ENCODE results near the gene STAC3.

Gene STAC3

DNA sequence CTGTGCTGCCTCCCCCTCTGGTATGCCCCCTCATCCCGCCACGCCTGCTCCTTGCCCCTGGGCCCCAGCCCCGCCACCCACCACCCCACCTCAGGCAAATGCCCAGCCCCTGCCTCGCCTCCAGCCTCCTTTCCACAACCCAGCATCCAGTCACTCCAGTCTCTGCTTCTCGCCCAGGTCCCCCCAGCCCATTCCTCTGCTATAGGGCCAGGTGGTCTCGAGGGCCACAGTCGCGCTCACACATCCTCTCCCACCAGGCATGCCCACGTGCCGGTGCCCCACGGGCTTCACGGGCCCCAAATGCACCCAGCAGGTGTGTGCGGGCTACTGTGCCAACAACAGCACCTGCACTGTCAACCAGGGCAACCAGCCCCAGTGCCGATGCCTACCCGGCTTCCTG, 40.5 kb downstream of the STAC3 start:
- no peak for DNase-seq

- no peak for DNase-seq
Observed at GRCh38 chr12:57209916-57210315, 41.1 kb downstream of the STAC3 start.

- DNase-seq: no peak
Observed at GRCh38 chr12:57208631-57209282, 42.2 kb downstream of the STAC3 start.

- no peak for DNase-seq
Observed at GRCh38 chr12:57207731-57208630, 43.0 kb downstream of the STAC3 start.

DNA sequence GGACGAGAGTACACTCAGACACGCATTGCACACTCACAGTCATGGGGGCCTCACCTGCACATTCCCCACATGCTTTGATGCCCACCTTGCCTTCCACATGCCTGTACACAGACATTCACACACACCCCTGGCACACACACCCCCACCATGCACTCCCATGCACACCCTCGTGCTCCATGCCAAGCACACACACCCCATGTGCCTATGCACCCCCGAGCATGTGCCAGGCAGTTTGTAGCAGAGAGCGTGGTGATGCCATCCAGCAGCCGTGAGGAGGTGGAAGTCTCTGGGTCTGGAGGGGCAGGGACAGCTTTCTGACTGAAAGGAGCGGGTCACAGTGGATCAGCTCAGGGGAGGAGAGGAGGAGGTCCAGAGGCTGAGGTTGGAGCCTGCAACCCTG, 45.1 kb downstream of the STAC3 start:
- DNase-seq: no peak

- no peak for DNase-seq
Observed at GRCh38 chr12:57205186-57205585, 45.8 kb downstream of the STAC3 start.

GRCh38 chr12:57204454-57204853, 46.5 kb downstream of the STAC3 start:
- DNase-seq: no peak

DNA sequence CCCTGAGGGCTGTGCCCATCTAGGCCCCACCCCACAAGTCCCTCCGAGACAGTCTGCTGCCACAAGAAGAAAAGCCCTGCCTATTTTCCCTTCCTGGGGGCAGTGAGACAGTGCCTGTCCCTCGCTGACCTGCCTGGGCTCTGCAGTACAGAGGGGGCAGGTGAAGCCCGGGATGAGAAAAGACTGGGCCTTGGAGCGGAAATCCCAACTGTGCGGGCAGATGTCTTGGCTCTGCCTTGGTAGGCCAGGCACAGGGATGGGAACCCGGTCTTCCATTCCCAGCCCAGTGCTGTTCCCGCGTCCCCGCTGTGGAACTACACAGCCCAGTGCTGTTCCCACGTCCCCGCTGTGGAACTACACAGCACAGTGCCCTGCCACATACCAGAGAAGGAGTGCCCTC, 47.2 kb downstream of the STAC3 start:
- no peak for DNase-seq

DNA sequence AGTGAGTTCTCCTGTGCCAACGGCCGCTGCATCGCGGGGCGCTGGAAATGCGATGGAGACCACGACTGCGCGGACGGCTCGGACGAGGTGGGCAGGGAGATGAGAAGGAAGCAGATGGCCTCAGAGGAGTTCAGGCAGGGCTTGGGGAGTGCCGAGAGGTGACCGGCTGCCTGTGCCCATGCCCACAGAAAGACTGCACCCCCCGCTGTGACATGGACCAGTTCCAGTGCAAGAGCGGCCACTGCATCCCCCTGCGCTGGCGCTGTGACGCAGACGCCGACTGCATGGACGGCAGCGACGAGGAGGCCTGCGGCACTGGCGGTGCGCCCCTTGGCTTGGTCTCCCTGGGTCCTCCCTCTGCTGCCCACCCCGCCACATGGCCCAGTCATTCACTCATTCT, 47.8 kb downstream of the STAC3 start:
- DNase-seq: no peak

- DNase-seq: no peak
Observed at GRCh38 chr12:57202321-57202720, 48.7 kb downstream of the STAC3 start.

DNA sequence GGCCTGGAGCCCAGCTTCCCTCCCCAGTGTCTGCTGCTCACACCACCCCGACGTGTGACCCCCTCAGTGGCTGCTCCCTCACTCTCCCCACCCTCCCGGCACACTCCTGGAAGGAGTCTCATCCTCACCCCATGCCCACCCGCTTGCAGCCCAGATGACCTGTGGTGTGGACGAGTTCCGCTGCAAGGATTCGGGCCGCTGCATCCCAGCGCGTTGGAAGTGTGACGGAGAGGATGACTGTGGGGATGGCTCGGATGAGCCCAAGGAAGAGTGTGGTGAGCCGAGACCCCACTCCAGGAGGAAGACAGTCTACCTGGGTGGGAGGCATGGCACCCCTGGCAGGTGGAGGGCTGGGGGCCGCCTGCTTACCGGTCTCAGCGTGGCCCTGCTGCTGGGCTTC, 49.4 kb downstream of the STAC3 start:
- no peak for DNase-seq

DNA sequence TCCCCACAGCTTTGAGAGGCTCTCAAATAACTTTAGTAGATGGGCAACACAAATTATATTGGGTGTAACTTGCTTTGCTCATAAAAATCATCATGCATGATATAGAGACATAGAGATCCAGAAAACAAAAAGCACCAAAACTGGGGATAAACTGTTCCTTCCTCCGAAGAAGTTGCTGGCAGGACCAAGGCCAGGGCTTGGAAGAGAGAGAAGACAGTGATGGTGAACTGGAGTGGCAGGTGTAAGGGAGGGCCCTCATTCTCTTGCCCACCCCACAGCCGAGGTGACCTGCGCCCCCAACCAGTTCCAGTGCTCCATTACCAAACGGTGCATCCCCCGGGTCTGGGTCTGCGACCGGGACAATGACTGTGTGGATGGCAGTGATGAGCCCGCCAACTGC, 49.8 kb downstream of the STAC3 start:
- no peak for DNase-seq

GRCh38 chr12:57200497-57200896, 50.5 kb downstream of the STAC3 start:
- DNase-seq: no peak

GRCh38 chr12:57199191-57199590, 51.8 kb downstream of the STAC3 start:
- DNase-seq: no peak

DNA sequence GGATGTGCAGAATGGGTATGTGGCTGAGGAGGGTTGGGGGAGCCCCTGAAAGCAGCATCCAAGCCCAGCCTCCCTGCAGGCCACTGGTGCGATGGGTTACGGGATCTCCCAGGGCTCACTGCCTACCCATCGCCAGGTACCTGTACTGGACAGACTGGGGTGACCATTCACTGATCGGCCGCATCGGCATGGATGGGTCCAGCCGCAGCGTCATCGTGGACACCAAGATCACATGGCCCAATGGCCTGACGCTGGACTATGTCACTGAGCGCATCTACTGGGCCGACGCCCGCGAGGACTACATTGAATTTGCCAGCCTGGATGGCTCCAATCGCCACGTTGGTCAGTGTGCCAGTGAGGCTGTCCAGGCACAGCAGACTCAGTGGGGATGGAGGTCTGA, 52.7 kb downstream of the STAC3 start:
- DNase-seq: no peak

GRCh38 chr12:57196956-57197355, 54.0 kb downstream of the STAC3 start:
- no peak for DNase-seq

- no peak for DNase-seq
Observed at GRCh38 chr12:57196439-57196838, 54.5 kb downstream of the STAC3 start.

- DNase-seq: no peak
Observed at GRCh38 chr12:57195611-57196371, 55.2 kb downstream of the STAC3 start.

- DNase-seq: no peak
Observed at GRCh38 chr12:57195186-57195585, 55.8 kb downstream of the STAC3 start.

DNA sequence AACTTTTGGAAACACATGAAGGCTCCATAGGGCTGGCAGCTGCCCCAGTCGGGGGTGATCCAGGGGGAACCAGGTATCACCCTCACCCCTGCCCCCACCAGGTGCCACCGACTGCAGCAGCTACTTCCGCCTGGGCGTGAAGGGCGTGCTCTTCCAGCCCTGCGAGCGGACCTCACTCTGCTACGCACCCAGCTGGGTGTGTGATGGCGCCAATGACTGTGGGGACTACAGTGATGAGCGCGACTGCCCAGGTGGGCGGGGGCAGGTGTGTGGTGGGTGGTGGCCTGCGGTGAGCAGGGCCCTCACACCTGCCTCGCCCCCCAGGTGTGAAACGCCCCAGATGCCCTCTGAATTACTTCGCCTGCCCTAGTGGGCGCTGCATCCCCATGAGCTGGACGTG, 56.7 kb downstream of the STAC3 start:
- no peak for DNase-seq

DNA sequence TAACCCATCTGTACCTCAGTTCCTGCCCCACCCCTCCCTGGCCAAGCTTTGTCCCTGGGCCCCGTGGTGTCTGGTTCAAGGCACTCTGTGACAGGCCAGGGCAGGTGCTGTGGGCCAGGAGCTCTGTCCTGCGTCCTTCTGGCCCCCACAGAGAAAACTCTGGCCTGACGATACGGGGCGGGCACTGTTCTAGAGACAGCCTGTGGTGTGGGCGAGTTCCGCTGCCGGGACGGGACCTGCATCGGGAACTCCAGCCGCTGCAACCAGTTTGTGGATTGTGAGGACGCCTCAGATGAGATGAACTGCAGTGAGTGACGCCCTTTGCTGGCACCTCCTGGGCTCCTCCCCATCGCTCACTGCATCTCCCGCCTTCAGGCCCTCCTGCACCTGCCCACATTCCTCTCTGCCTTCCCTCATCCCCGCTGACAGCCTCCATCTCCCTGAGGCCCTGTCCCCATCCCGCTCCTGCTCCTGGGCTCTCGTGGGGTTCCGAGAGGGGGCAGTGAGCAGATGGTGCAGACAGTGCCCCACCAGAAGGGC, 57.2 kb downstream of the STAC3 start:
- no peak for DNase-seq
